H1 (cell line): Measurements from ENCODE around the gene SLTM. TPM values are rescaled to one million over a fixed set of nuclear protein-coding genes. Genes with fewer than 3 reads are reported as not detected.

Source experiments
- ATF3 ChIP-seq: IDR thresholded peaks from 2 replicates; pipeline ENCODE4 v1.6.1; 2011; ENCODE audit warnings: low read depth, mild to moderate bottlenecking, low read length; ENCODE audit not compliant: insufficient read depth
- CEBPB ChIP-seq: IDR thresholded peaks from 2 replicates; pipeline ENCODE4 v1.6.1; 2012; ENCODE audit warnings: low read depth, low read length
- CREB1 ChIP-seq: IDR thresholded peaks from 2 replicates; pipeline ENCODE4 v1.6.1; 2012; ENCODE audit warnings: inconsistent platforms
- EGR1 ChIP-seq: IDR thresholded peaks from 2 replicates; pipeline ENCODE4 v1.6.1; 2011; ENCODE audit warnings: low read depth, low read length, borderline replicate concordance
- EP300 ChIP-seq, 2 experiments: IDR thresholded peaks; 1 replicate in 1 of 2; 2 replicates in 1 of 2; pipeline ENCODE4 v1.6.1; 2011 to 2012; ENCODE audit warnings: low read depth in 2 of 2, low read length in 2 of 2, mild to moderate bottlenecking in 2 of 2, borderline replicate concordance in 1 of 2, inconsistent platforms in 1 of 2, moderate library complexity in 1 of 2
- GTF2F1 ChIP-seq: IDR thresholded peaks from 2 replicates; pipeline ENCODE4 v1.6.1; 2012; ENCODE audit warnings: low read depth, low read length, improper control_type of control experiment, borderline replicate concordance
- HDAC2 ChIP-seq, 2 experiments: fragments of 300-600 bp in 1 of 2; sonication (generic) in 1 of 2; IDR thresholded peaks; 2 replicates each; pipeline ENCODE4 v1.6.1; 2011 to 2012; ENCODE audit warnings: low read depth in 2 of 2, low read length in 2 of 2, mild to moderate bottlenecking in 2 of 2, moderate library complexity in 2 of 2, borderline replicate concordance in 1 of 2, inconsistent platforms in 1 of 2
- JUND ChIP-seq: IDR thresholded peaks from 2 replicates; pipeline ENCODE4 v1.6.1; 2011; ENCODE audit warnings: mild to moderate bottlenecking, improper control_type of control experiment, low read length
- KDM5A ChIP-seq: fragments of 200-600 bp; IDR thresholded peaks from 2 replicates; pipeline ENCODE4 v1.7.1; 2012; ENCODE audit warnings: mild to moderate bottlenecking, low read length, inconsistent platforms, mixed read lengths
- MAFK ChIP-seq: IDR thresholded peaks from 2 replicates; pipeline ENCODE4 v1.6.1; 2012; ENCODE audit warnings: low read depth, mild to moderate bottlenecking, improper control_type of control experiment, low read length
- NANOG ChIP-seq: IDR thresholded peaks from 2 replicates; pipeline ENCODE4 v1.6.1; 2011; ENCODE audit warnings: low read length, low read depth, mild to moderate bottlenecking, inconsistent platforms; ENCODE audit not compliant: insufficient read depth, poor library complexity, severe bottlenecking
- POLR2A ChIP-seq, 2 experiments: IDR thresholded peaks; 1 replicate in 1 of 2; 2 replicates in 1 of 2; pipeline ENCODE4 v1.6.1; 2011; ENCODE audit warnings: low read depth in 2 of 2, low read length in 2 of 2, mild to moderate bottlenecking in 2 of 2; ENCODE audit errors: control extremely low read depth in 1 of 2
- POU5F1 ChIP-seq: IDR thresholded peaks from 2 replicates; pipeline ENCODE4 v1.6.1; 2011; ENCODE audit warnings: low read depth, mild to moderate bottlenecking, low read length, moderate library complexity
- RNF2 ChIP-seq: fragments of 200-900, 300-1000 bp; sonication (generic); IDR thresholded peaks from 2 replicates; pipeline ENCODE4 v1.7.1; 2016; ENCODE audit warnings: borderline replicate concordance, low read depth, mild to moderate bottlenecking, antibody characterized with exemption, low read length; ENCODE audit not compliant: poor library complexity, severe bottlenecking; ENCODE audit errors: missing control alignments
- SAP30 ChIP-seq: fragments of 300-600 bp; sonication (generic); IDR thresholded peaks from 2 replicates; pipeline ENCODE4 v1.7.1; 2012; ENCODE audit warnings: low read length, moderate library complexity, mild to moderate bottlenecking, inconsistent platforms; ENCODE audit not compliant: insufficient read depth, insufficient replicate concordance
- SIN3A ChIP-seq, 2 experiments: IDR thresholded peaks in 1 of 2; conservative IDR thresholded peaks in 1 of 2; 2 replicates each; pipeline ENCODE4 v1.6.1; 2011 to 2012; ENCODE audit warnings: low read length in 2 of 2, improper control_type of control experiment in 1 of 2, low read depth in 1 of 2, mild to moderate bottlenecking in 1 of 2
- SP1 ChIP-seq: IDR thresholded peaks from 2 replicates; pipeline ENCODE4 v1.6.1; 2011; ENCODE audit warnings: low read depth, low read length
- TAF1 ChIP-seq: IDR thresholded peaks from 2 replicates; pipeline ENCODE4 v1.6.1; 2011; ENCODE audit warnings: mild to moderate bottlenecking, low read depth, low read length
- polyA plus RNA-seq, 7 experiments: library from polyadenylated mRNA; depleted of rRNA in 3 of 7; stranded (reverse) in 5 of 7; unstranded in 2 of 7; fragments of >200 nt in 5 of 7; fragments of 200-250 nt in 2 of 7; gene quantifications; 1 replicate in 5 of 7; 2 replicates in 1 of 7; 4 replicates in 1 of 7; pipeline versions ENCODE4 v1.2.1 to v1.2.3, GENCODE V29; 2011 to 2013; ENCODE audit warnings: missing spikeins in 2 of 7, mixed read lengths in 2 of 7
- total RNA-seq: library from RNA; stranded (reverse); fragmentation: NEBNext Ultra II Directional; extraction: Animal tissue kit (Norgen Biotek cat#: 25700); gene quantifications from 2 replicates; pipeline ENCODE4 v1.2.1, GENCODE V29; 2021
- TF ChIP-seq, protein P1 (sequence below): IDR thresholded peaks from 2 replicates; pipeline ENCODE4 v1.6.1; 2012; ENCODE audit warnings: low read length, inconsistent platforms
- TF ChIP-seq, protein P2 (sequence below): IDR thresholded peaks from 2 replicates; pipeline ENCODE4 v1.6.1; 2012; ENCODE audit warnings: inconsistent platforms

Gene SLTM
- total and polyA plus RNA-seq, 2 of the 8 experiments (the other 6 are each of a cell fraction or from before 2014, with no cell fraction given) = 30.8 to 149 TPM

DNA sequence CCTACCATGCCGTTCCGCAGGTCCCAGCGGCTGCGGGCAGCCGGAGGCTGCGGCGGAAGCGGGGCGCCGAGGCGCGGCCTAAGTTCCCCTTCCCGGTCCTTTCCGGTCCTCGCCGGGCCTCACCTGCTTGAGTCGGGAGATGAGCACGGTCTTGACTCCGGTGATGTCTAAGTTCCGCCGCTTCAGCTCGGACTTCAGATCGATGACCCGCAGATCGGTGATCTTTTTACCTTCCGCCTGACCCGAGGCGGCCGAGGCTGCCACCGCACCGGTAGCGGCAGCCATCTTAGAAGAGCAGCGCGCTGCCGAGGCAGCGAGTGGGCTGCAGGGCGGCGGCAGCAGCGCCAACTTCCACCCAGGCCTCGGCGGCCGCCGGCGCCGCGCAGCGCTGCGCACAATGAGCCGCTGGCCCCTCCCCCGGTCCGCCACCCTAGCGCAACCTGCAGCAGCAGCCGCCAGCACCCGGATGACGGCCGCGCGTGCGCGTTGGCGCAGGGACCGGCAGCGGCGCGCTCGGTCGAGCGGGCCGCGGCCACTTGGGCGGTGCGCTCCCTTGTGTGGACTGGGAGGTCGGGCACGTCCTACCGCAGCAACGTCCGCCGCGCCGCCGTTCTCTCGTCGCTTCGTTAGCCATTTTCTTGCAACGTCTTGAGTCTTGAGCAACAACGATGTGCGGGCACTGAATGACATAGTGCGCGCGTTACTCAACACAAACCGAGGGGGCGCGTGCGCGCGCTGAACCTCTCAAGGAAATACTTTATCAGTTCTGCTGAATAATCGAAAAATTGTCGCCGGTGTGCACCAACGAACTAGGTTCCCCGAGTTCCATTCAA is at the start of gene SLTM (continued):
- TF ChIP-seq, protein P1, sequence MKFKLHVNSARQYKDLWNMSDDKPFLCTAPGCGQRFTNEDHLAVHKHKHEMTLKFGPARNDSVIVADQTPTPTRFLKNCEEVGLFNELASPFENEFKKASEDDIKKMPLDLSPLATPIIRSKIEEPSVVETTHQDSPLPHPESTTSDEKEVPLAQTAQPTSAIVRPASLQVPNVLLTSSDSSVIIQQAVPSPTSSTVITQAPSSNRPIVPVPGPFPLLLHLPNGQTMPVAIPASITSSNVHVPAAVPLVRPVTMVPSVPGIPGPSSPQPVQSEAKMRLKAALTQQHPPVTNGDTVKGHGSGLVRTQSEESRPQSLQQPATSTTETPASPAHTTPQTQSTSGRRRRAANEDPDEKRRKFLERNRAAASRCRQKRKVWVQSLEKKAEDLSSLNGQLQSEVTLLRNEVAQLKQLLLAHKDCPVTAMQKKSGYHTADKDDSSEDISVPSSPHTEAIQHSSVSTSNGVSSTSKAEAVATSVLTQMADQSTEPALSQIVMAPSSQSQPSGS = no peak
- TF ChIP-seq, protein P2, sequence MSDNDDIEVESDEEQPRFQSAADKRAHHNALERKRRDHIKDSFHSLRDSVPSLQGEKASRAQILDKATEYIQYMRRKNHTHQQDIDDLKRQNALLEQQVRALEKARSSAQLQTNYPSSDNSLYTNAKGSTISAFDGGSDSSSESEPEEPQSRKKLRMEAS = peak; percentile 24; the same call in 1 of the 2 replicates
- TF ChIP-seq MAFK (peak; percentile 73), EGR1 (peak; percentile 46; the same call in 1 of the 2 replicates), GTF2F1 (peak; percentile 78), EP300 (IDR thresholded peaks at IDR 0.05; ENCODE audit: borderline replicate concordance in 1 of 2, low read depth in 2 of 2, low read length in 2 of 2) (no peak), RNF2 (no peak), JUND (no peak), HDAC2 (IDR thresholded peaks at IDR 0.05; ENCODE audit: borderline replicate concordance in 1 of 2, low read depth in 2 of 2, low read length in 2 of 2) (peak in 1 of 2 experiments; percentile 45; a peak in 1 of 4 replicates), POLR2A (IDR thresholded peaks at IDR 0.05; ENCODE audit: control extremely low read depth in 1 of 2, low read depth in 2 of 2, low read length in 2 of 2) (peak; percentile 97 to 98), NANOG (no peak), POU5F1 (no peak), KDM5A (no peak), TAF1 (peak; percentile 99), SAP30 (peak; percentile 76), CREB1 (peak; percentile 43; the same call in 1 of the 2 replicates), CEBPB (peak; percentile 92), ATF3 (0 out of 2 replicates have a peak, but pooled peaks have one; percentile 15), SIN3A (conservative IDR thresholded peaks at IDR 0.05 in 1 of 2, IDR thresholded peaks at IDR 0.05 in 1 of 2; ENCODE audit: low read depth in 1 of 2, low read length in 2 of 2) (peak in 1 of 2 experiments; percentile 59; a peak in 2 of 4 replicates), SP1 (no peak)
